Measurements from ENCODE around the gene C17orf107. TPM values are rescaled to one million over a fixed set of nuclear protein-coding genes. Genes with fewer than 3 reads are reported as not detected.
A peak's percentile ranks its signal among the peaks of the same experiment; 100 is the strongest.
"Not testable (repeated sequence)": the region's sequence is repeated elsewhere in the genome, so short reads cannot be mapped to it uniquely, and the experiment has no call there.

Gene C17orf107
- total RNA-seq, 2 donors from 2014 or later: 1.3 to 1.8 TPM

DNA sequence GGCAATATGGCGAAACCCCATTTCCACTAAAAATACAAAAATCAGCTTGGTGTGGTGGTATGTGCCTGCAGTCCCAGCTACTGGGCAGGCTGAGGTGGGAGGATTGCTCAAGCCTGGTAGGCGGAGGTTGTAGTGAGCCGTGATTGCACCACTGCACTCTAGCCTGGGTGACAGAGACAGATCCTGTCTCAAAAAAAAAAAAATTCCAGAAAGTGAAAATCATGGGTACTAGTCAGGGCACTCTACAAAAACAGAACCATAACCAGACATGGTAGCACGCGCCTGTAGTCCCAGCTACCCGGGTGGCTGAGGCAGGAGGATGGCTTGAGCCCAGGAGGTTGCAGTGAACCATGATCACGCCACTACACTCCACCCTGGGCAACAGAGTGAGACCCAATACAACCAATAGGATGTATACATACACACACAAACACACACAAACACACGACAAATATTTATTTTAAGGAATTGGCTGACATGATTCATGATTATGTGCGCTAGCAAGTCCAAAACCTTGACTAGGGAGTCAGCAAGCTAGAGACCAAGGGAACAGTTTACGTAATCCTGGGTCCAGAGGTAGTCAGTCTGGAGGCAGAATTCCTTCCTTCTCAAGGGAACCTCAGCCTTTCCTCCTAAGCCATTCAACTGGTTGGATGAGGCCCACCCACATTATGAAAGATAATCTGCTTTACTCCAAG is 21.2 kb downstream of the C17orf107 start:
- intact Hi-C loops (cut with DNase I, micrococcal nuclease): no loop called here
- no peak for ATAC-seq
- DNase-seq: no peak

DNA sequence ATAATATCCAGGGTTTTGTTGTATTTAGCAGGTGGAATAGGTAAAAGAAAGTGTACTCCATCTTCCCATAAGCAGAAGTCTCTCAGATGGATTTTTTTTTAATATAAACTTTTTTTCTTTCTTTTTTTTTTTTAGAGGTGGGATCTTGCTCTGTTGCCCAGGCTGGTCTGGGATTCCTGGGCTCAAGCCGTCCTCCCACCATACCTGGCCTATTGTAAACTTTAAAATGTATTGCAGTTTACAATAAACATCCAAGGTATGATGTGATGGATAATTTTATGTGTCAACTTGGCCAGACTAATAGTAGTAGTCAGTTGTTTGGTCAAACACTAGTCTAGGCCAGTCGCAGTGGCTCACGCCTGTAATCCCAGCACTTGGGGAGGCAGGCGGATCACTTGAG is 22.0 kb downstream of the C17orf107 start:
- intact Hi-C loops (cut with DNase I, micrococcal nuclease): no loop called here
- ATAC-seq (no peak), DNase-seq (no peak)

DNA sequence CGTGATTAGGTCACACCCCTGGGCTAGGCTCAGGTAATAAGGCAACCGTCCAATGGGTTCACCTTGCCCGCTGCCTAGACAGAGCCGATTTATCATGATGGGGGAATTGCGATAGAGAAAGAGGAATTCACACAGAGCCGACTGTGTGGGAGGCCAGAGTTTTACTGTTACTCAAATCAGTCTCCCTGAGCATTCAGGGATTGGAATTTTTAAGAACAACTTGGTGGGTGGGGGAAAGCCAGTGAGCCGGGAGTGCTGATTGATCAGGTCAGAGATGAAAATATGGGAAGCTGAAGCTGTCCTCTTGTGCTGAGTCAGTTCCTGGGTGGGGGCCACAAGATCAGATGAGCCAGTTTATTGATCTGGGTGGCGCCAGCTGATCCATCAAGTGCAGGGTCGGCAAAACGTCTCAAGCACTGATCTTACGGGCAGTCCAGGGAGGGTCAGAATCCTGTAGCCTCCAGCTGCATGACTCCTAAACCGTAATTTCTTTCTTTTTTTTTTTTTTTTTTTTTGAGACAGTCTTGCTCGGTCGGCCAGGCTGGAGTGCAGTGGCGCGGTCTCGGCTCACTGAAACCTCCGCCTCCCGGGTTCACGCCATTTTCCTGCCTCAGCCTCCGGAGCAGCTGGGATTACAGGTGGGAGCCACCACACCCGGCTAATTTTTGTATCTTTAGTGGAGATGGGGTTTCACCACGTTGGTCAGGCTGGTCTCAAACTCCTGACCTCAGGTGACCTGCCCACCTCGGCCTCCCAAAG is 27.4 kb downstream of the C17orf107 start:
- DNase-seq: not testable (repeated sequence)

DNA sequence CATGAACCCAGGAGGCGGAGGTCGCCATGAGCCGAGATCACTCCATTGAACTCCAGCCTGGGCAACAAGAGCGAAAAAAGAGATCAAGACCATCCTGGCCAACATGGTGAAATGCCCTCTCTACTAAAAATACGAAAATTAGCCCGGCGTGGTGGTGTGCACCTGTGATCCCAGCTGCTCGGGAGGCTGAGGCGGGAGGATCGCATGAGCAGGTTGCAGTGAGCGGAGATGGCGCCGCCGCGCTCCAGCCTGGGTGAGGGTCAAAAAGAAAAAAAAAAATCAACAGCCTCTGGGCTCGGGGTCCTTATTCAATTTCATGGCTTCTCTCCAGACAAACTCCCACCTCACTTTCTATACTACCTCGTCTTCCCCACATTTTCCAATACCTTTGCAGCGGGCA is 29.5 kb downstream of the C17orf107 start:
- intact Hi-C loops (cut with DNase I, micrococcal nuclease): no loop called here
- ATAC-seq (no peak), DNase-seq (no peak)

More for the DNA sequence above, 27.4 kb downstream of the C17orf107 start:
- intact Hi-C loops (cut with DNase I, micrococcal nuclease); ATAC-seq: not testable (repeated sequence)

DNA sequence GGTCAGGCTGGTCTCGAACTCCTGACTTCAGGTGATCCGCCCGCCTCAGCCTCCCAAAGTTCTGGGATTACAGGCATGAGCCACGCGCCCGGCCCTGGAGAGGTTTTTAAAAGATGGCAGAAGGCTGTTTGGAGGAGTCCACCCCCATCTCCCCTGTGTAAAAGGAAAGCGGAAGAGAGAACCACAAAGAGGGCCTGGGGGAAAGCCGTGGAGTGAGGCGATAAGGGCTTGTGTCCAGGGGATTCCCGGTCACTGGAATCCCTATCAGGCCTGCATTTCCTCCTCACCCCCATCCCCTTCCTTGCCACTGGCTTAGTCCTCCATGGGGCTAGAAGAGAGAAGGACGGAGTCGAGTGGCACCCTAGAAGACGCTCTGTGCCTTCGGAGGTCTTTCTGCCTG is 32.6 kb downstream of the C17orf107 start, which contains the start of gene GP1BA:
GP1BA (plus strand) TSS at position 315 of the 400 bp plus-strand sequence. CDS start 328 bp downstream, outside the sequence.
- intact Hi-C loops (cut with DNase I, micrococcal nuclease): no loop called here
- ATAC-seq (no peak), DNase-seq (no peak)

DNA sequence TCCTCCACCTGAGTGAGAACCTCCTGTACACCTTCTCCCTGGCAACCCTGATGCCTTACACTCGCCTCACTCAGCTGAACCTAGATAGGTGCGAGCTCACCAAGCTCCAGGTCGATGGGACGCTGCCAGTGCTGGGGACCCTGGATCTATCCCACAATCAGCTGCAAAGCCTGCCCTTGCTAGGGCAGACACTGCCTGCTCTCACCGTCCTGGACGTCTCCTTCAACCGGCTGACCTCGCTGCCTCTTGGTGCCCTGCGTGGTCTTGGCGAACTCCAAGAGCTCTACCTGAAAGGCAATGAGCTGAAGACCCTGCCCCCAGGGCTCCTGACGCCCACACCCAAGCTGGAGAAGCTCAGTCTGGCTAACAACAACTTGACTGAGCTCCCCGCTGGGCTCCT is 33.4 kb downstream of the C17orf107 start:
- ATAC-seq (no peak), DNase-seq (no peak)
- intact Hi-C loops (cut with DNase I, micrococcal nuclease): no loop called here

DNA sequence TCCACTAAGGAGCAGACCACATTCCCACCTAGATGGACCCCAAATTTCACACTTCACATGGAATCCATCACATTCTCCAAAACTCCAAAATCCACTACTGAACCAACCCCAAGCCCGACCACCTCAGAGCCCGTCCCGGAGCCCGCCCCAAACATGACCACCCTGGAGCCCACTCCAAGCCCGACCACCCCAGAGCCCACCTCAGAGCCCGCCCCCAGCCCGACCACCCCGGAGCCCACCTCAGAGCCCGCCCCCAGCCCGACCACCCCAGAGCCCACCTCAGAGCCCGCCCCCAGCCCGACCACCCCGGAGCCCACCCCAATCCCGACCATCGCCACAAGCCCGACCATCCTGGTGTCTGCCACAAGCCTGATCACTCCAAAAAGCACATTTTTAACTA is 34.3 kb downstream of the C17orf107 start:
- intact Hi-C loops (cut with DNase I, micrococcal nuclease): no loop called here
- no peak for DNase-seq
- ATAC-seq: no peak

DNA sequence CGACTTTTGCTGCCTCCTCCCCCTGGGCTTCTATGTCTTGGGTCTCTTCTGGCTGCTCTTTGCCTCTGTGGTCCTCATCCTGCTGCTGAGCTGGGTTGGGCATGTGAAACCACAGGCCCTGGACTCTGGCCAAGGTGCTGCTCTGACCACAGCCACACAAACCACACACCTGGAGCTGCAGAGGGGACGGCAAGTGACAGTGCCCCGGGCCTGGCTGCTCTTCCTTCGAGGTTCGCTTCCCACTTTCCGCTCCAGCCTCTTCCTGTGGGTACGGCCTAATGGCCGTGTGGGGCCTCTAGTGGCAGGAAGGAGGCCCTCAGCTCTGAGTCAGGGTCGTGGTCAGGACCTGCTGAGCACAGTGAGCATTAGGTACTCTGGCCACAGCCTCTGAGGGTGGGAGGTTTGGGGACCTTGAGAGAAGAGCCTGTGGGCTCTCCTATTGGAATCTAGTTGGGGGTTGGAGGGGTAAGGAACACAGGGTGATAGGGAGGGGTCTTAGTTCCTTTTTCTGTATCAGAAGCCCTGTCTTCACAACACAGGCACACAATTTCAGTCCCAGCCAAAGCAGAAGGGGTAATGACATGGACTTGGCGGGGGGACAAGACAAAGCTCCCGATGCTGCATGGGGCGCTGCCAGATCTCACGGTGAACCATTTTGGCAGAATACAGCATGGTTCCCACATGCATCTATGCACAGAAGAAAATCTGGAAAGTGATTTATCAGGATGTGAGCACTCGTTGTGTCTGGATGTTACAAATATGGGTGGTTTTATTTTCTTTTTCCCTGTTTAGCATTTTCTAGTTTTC is 35.0 kb downstream of the C17orf107 start:
- intact Hi-C loops (cut with DNase I, micrococcal nuclease): no loop called here
- DNase-seq (peak in 1 of 2 donors; percentile 63), ATAC-seq (peak; percentile 26)

DNA sequence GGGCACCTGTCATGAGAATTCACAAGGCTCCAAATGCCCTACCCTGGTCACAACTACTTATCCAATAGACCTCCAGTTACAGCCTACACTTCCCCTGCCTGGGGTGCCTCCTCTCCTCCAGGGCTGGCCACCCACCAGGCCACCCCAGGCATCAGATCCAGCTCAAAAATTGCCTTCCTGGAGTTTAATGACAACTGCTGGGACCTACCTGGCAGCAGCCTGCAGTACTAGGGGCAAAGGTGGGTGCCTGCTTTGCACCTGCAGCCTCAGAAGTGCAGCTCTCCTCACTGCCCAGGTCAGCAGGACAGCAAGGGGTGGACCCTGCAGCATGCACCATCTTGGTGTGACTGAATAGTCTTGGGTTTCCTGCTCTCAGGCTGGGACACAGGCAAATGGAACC is 36.3 kb downstream of the C17orf107 start:
- ATAC-seq (no peak), DNase-seq (no peak)
- intact Hi-C loops (cut with DNase I, micrococcal nuclease): no loop called here

DNA sequence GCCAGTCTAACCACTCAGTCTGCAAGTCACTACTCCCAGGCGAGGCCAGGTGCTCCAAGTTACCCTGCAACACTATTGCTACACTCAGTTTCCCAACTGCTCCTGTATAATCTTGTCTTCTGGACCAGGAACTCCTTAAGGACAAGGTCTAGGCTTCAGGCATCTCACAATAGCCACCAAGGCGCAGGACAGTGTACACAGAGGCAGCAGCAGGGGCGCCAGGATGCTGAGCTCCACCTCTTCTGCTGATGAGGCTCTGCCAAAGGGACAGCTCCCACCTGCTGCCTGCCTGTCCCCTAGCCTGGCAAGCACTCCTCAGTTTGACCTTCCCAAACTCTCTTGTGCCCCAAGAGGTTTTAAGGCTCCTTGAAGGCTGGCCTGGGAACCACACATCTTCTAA is 37.1 kb downstream of the C17orf107 start:
- no peak for DNase-seq
- intact Hi-C loops (cut with DNase I, micrococcal nuclease): no loop called here
- no peak for ATAC-seq

DNA sequence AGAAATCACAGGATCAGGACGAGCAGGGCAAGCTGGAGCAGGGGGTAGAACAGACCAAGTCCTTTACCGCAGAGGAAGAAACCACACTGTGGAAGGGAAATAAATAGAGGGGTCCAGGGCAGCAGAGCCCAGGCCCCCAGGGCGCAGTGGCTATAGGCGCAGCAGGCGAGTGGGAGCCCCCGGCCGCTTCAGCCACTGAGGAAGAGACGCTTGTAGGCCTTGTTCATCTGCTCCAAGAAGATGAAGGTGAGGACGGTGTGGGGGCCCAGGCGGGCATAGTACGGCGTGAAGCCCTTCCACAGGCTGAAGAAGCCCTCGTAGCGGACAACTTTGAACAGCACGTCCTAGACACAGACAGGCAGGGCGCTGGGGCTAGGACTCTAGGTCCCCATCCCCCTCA is 38.2 kb downstream of the C17orf107 start:
- no peak for DNase-seq
- no peak for ATAC-seq
- intact Hi-C loops (cut with DNase I, micrococcal nuclease): no loop called here

DNA sequence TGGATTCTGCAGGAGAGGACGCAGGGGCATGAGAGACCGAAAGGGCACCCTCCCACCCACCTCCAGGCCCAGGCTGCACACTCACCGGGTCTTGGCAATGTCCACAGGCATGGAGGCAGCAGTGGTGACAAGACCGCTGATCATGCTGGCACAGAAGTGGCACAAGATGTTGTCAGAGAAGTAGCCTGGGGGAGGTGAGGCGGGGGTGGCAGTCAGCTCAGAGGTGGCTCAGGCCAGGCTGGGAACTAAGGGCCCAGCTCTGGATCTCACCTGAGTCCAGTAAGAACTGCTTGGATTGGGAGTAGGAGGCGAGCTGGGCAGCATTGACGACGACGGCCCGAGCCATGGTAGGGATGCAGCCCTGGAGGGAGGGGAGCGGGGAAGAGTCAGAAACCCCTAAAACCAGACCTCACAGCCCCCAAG is 38.7 kb downstream of the C17orf107 start:
- intact Hi-C loops (cut with DNase I, micrococcal nuclease): no loop called here
- no peak for ATAC-seq
- DNase-seq: no peak

DNA sequence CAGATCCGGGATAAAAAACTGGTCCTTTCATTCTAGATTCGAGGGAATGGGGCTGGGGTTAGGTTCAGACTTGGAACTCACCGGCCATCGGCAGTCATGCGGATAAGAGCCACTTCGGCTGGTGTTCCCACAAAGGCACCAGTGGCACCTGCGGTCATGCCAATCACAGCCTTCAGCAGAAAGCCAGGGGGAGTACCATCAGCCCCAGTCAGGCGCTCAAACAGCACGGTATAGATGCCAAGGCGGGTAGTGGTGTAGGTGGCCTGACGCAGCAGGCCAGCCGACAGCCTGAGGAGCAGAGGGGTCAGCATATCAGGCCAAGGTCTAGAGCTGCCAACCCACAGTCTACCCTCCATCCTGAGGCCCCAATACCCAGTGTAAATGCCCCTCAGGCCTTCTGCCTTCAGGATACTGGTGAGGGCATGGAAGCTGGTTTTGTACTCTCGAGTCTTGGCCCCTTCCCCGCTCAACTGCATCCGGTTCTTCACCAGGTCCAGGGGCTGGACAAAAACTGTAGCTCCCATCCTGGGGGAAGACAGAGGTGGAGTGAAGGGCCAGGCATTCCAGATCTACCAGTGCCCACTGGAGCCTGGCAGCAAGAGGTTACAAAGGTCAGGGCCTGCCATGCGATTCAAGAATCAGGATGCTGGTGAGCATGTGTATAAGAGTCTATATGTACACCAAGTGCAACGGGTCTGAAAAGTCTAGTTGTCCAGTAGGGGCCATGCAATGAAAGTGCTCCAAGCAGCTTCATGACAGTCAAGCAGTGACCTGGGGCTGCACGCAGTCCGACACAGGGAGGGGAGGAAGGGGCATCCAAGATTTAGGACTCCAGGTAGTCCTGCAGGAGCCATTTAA is 39.6 kb downstream of the C17orf107 start:
- DNase-seq (no peak), ATAC-seq (peak; percentile 6)
- intact Hi-C loops (cut with DNase I, micrococcal nuclease): no loop called here

DNA sequence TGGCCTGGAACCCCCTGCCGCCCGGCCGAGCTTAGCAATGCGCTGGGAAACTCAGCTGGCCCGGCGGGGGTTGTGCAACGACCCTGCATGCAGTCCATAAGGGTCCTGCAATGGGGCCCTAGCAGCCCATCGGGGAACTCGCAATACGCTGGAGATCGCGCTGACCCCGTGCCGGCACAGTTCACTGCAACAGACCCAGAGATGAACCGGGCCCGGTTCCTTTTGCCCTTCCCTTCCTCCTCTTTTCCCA is 40.1 kb downstream of the C17orf107 start:
- DNase-seq: peak in 1 of 2 donors; percentile 60
- peak; percentile 2 for ATAC-seq
- intact Hi-C loops (cut with DNase I, micrococcal nuclease): no loop called here

DNA sequence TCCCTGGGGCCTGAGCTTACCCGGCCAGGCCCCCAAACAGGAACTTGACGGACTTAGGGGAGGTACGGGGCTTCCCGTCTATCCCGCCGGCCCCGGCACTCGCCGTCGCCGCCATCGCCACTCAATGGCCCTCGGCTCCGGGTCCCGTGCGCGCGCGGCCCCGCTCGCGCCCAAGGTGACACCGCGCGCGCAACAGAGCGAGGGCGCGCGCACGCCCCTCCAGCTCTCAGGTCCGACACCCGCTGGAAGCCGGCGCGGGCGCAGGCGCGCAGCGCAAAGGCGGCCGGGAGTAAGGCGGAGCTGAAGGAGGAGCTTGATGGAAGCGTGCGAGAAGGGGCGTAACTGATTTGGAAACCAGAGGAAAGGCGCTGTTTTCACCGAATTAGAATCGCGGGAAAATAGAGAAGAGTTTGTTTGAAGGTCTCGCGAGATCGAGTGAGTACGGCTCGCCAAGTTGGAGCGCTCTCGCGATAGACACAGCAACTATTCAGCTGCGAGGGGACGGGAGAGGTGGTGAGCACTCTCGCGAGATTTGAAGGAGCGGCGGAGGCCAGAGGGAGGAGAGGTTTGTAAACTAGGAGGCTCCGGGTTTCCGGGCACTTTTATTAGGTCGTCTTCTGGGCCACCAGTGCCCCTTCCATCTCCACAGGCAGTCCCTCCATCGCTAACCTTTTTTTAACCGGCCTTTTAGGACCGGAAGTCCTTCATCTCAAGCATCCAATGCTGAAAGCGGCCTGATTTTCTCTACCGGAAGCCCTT is 40.6 kb downstream of the C17orf107 start, which contains the start of the genes RNF167 and SLC25A11:
RNF167 (plus strand) TSS at position 473 of the 759 bp plus-strand sequence. CDS start 642 bp downstream, outside the sequence.
SLC25A11 (minus strand) TSS at position 251 of the 759 bp plus-strand sequence; CDS start at position 115, 136 bp downstream.
- intact Hi-C loops (cut with DNase I, micrococcal nuclease): no loop called here
- peak; percentile 94 to 97 for DNase-seq
- ATAC-seq: peak; percentile 85

DNA sequence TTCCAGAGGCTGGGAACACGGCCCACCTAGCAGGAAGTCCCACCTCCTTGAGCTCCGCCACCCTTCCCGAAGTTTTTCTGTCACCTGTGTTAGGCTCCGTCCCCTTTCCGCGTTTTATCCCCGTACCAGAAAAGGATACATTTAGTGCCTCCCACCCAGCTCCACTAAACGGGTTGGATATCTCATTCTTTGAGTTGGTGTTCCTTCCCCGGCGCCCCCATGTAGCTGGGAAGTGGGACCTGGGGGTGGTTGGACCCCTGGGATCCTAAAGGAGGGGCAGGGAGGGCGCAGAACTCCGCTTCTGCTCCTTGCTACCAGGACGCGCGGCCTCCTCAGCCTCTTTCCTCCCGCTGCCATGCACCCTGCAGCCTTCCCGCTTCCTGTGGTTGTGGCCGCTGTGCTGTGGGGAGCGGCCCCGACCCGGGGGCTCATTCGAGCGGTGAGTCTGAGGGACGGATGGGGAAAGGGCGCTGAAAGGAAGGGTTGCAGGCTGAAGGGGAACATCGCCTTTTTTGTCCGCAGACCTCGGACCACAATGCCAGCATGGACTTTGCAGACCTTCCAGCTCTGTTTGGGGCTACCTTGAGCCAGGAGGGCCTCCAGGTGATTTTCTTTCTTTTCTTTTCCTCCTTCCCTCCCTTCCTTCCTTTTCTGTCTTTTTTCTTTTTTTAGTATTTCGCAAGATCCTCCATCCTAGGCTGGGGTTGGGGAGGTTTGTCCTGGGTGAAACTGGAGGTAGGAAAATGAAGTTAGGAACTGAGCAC is 41.4 kb downstream of the C17orf107 start:
- intact Hi-C loops (cut with DNase I, micrococcal nuclease): no loop called here
- DNase-seq (peak; percentile 58 to 89), ATAC-seq (peak; percentile 66)

DNA sequence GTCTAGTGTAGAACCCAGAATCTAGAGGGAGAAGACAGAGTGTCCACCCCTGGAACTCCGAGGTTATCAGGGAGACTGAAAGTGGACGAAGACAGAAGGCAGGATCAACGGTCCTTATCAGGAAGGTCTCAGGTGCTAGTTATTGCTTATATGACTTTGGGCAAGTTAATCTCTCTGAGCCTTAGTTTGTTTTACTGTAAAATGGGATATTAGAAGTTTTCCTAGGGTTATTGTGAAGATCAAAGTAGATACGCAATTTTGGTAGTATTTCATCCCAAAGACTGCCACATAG is 41.9 kb downstream of the C17orf107 start:
- DNase-seq: no peak
- ATAC-seq: no peak
- intact Hi-C loops (cut with DNase I, micrococcal nuclease): no loop called here
